Head of caudate nucleus (tissue), 42 donors: ENCODE results near the gene NRGN.

Source experiments
- DNase-seq, 42 donors: peaks; one replicate each; pipeline versions ENCODE4 v3.0.0 to v3.0.0-alpha.2; 2020 to 2021; ENCODE audit warnings: mixed read lengths in 7 of 42
- intact Hi-C: fragments of 100-400 bp; cut with DNase I; formaldehyde crosslinking; loops from one replicate; pipeline ENCODE4 v1.15.0; 2022

The NRGN gene

DNA sequence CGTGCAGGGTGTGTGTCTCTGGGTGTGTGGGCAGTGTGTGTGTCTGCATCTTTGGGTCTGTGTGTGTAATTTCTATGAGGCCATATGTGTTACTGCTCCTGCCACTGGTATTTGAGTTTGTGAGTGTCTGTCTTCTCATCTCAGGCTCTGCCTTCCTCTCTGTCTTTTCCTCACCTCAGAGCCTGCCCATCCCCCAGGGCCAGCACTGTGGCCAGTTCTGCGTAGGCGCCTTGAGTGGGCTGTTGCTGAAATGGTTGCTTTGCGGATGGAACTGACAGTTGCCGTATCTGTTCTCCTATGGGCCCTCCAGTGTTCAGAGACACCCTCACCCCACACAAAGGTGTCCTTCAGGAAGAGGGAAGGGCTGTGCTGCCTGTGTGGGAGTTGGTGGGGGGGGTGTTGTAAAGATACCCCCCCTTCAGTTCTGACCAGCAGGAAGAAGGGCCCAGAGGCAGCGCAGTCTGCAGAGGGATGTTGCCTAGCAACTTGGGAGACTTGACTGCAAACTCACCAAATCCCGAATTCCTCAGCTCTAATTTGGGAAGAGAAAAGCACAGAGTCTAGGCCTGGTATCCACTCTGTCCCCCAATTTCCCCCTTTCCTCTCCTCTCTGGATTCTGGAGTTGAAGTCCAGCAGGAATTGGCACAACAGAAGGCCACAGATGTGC, 2.0 kb upstream of the NRGN start:
- DNase-seq: peak in 5 of 42 donors; percentile 5 to 72 (median 39)
- intact Hi-C loops: no loop called here

DNA sequence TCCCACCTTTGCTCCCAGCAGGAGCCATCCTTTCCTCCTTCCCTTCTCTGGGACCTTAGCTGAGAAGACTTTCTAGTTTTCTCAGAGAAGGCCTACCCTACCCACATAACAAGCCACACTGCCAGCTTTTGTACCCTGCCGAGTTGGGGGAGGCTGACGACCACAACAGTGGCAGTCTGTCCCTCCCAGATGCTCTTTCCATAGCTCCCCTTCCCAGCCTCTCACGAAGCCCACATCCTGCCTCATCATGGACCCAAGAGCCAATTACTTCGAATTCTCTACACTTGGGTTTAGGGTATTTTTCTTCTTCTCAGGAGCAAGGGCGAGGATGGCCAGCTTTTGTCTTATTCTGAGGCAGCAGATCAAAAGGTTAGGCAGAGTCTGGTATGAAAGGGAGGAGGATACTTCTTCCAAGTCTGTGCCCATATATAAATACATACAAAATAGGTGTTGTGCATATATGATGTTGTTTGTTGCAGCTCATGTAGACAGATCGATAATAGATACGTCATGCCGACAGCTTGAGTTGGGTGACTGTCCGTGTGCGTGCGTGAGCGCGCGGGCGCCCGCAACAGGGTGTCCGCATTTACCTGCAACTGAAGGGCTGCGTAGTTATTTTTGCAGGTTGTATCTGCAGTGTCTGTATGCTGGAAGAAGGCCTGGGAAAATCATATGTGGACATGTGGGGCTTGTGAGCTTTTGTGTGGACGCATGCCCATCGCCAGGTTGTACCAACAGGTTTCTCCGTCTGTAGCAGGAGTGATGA, 846 bp upstream of the NRGN start:
- peak in 2 of 42 donors; percentile 9 to 23 for DNase-seq
- intact Hi-C loops: no loop called here

DNA sequence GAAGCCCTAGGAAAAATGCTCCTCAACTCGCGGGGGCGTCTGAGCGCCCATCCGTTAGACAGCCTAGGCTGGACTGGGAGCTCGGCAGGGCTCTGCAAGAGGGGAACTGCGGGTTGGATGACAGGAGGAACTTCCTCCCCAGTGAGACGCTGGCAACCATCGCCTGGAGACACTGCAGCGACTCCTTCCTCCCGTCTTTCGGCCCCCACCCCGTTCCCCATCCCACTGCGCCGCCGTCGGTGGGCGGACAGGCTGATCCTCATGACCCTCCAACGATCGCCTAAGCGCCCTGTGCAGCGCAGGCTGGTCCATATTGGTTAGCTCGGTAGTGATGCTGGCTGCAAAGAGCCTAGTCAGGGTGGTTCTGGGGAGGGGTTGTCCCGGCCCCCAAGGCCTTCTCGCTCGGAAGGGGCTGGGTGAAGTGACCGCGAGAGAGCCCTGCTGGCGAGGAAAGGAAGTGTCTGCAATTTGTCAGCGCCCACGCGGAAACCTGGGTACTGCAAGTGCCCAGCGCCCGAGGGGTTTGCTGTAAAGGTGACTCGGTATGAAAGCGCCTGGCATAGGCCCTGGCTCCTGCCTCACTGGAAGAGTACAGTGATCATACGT, 638 bp downstream of the NRGN start:
- peak in 15 of 42 donors; percentile 29 to 74 (median 53) for DNase-seq
- intact Hi-C loops: no loop called here

DNA sequence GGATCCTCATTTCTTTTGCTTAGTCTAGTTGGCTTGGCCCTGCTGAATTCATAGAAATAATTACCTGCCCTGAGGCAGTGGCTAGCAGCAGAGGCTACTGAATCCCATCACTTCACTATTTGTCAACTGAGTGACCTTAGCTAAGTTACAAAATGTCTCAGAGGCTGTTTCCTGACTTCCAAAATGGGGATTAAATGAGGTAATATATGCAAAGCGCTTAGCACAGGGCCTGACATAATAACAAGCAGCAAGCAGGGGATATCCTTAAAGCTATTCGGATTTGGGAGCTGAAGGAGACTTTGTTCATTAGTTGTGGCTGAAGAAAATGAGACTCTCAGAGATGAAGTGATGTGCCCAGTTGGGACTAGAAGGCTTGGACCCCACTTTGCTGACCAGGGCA, 2.8 kb downstream of the NRGN start:
- intact Hi-C loops: no loop called here

DNA sequence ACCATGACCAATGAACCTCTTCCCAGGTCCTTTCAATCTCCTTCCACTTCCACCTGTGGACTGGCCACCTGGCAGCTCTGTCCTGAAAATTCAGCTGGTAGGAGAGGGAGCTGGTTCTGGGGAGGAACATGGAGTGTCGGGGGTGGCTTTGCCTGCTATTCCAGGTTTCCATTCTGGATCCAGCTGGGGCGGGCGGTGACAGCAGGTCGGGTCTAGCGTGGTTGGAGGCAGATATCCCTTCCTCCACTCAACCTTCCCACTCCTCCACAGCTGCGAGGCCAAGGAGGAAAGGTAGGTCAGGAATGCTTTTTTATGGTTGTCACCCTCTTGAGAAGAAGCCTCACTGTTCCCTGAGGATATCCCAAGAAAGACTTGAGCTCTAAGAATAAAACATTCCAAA, 3.3 kb downstream of the NRGN start:
- intact Hi-C loops: no loop called here
- peak in 14 of 42 donors; percentile 31 to 84 (median 58) for DNase-seq

More for the DNA sequence above, 2.8 kb downstream of the NRGN start:
- DNase-seq: no peak

DNA sequence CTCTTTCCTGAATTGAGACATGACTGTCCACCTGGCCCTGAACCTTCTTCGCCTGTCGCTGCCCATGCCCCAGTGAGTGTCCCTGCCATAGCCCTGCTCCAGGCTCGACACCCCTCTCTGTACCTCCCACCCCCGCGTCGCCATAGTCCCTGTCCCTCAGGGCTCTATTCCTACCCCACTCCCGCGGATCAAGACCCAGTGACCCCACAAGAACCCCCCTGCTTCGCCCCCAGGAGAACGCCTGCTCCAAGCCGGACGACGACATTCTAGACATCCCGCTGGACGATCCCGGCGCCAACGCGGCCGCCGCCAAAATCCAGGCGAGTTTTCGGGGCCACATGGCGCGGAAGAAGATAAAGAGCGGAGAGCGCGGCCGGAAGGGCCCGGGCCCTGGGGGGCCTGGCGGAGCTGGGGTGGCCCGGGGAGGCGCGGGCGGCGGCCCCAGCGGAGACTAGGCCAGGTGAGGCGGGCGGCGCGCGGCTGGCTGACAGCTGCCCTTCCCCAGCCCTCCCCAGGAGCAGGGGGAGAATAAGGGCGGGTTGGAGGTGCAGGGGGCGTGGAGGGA, 5.6 kb downstream of the NRGN start:
- peak in 1 of 42 donors; percentile 37 for DNase-seq
- intact Hi-C loops: loop anchor here (5.0 kb wide), 1 partner anchor 73 kb away; the partner anchor contains the start of genes SIAE and SPA17

DNA sequence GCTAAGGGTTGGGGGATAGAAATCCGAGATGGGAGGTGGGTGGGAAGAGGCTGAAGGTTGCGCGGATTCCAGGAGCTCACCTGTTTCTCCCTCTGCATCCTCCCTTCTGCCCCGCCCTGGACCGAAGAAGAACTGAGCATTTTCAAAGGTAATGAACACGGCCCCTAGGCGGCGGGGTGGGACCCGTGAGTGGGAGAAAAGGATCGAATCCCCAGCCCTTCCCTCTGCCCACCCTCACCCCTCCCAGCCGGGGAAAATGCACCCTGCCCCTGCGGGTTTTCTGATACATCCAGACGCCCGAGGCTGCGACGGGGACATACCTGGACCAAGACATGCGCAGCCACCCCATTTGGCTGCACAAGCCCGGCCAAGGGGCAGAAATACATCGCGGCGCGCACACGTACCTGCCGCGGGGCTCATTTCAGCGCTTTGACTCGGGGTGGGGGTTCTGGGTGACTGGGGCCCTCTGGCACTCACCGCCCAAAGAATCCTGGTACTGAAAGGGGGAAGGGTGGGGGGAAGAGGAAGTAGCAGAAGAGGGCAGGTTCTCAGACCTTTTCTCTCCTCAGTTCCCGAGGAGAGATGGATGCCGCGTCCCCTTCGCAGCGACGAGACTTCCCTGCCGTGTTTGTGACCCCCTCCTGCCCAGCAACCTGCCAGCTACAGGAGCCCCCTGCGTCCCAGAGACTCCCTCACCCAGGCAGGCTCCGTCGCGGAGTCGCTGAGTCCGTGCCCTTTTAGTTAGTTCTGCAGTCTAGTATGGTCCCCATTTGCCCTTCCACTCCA, 6.3 kb downstream of the NRGN start:
- intact Hi-C loops: loop anchor here (5.0 kb wide), 1 partner anchor 74 kb away; the partner anchor contains the start of genes SIAE and SPA17
- peak in 27 of 42 donors; percentile 20 to 81 (median 57) for DNase-seq

DNA sequence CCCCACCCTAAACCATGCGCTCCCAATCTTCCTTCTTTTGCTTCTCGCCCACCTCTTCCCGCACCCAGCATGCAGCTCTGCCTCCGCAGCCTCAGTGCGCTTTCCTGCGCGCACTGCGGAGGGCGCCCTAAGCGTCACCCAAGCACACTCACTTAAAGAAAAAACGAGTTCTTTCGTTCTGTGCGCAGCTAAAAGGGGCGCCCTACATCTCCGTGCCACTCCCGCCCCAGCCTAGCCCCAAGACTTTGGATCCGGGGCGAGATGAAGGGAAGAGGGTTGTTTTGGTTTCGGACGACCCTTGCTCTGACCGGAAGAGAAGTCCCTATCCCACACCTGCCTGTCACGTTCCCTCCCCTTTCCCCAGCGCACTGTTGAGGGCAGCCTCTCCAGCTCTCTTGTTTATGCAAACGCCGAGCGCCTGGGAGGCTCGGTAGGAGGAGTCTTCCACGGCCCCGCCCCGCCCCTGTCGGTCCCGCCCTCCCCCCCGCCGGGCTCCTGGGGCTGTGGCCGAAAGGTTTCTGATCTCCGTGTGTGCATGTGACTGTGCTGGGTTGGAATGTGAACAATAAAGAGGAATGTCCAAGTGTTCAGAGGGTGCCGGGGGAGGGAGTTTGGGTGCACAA, 7.0 kb downstream of the NRGN start:
- intact Hi-C loops: loop anchor here (5.0 kb wide), 1 partner anchor 74 kb away; the partner anchor contains the start of genes SIAE and SPA17
- peak in 37 of 42 donors; percentile 46 to 87 (median 73) for DNase-seq

DNA sequence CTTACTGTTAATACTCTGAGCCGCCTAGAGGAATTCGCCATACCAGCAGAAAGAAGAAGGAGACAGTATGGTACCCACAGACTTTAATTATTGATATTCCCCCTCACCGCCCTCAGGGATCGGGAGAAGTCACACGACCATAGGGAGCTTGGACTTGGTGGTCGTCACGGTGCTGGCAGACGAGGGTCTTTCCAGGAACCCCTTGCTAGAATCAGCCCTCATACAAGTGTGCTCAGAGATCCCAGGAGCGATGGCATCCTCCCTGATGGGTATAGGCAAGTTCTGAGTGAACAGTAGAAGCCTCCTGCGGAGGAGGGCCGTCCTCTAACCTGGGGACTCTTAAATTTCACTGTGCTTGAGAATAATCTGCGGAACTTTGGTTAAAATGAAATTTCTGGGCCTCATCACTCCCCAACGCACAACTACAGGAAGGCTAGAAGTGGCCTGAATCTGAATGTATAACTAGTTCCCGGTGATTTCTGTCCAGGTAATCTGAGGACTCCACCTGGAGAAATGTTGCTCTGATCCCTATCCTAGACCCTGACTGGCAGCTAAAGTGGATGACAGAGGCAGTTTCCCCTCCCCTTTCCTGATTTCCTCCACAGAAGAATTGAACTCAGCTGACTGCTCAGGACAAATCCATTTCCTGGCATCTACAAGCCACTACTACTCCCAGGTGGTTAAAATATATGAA, 7.8 kb downstream of the NRGN start:
- intact Hi-C loops: loop anchor here (5.0 kb wide), 1 partner anchor 75 kb away; the partner anchor contains the start of genes SIAE and SPA17

DNA sequence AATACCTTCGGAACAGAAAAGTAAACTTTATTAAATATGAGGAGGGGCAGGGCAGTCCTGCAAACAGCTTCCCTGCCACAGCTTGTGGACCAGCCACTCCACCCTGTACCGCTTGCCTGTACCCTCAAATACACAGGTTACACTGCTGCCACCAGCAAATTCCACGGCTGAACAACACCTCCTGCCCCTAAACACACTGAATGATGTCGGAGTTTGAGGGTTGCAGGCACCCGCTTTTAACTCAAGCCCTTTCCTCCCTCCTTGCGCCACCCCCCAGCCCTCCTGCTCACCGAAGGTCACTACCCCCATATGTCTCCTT, 8.3 kb downstream of the NRGN start:
- DNase-seq: peak in 5 of 42 donors; percentile 21 to 44 (median 39)
- intact Hi-C loops: loop anchor here (5.0 kb wide), 1 partner anchor 76 kb away; the partner anchor contains the start of genes SIAE and SPA17

More for the DNA sequence above, 7.8 kb downstream of the NRGN start:
- peak in 3 of 42 donors; percentile 27 to 48 (median 36) for DNase-seq

DNA sequence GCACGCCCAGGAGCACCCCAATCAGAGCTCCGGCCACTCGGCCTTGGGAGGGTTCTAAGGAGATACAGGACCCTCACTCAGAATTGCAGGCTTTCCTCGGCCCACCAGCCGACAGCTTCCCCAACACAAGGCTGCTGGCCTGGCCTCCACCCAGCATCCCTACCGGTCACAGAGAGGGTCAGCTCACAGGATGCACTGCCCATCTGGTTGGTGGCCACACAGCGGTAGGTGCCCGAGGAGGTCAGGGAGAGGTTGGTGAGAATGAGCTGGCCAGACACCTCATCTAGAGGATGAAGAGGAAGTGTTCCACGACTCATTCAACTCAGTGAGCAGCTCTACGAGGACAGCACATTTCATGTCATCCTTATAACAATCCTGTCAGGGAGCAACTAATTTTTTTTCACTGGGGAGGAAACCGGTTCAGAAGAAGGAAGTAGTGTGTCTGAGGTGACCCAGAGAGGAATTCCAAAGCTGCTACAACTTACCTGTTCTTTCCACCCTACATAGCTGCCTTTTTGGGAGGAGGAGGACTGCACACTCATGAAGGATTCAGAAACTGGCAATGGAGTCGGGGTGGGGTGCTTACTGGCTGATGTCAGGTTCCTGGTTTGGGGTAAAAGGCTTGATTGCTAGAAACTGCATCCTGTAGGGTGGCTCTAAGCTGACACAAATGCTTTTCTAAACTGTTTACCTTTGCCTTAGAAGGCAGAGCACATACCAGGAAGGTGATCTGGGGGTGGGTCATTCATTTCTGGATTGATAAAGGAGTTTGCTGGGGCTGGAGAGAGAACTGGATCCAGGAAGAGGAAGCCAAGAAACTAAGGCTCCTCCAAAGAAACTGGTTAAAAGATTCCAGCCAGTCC, 9.0 kb downstream of the NRGN start:
- peak in 4 of 42 donors; percentile 15 to 30 (median 20) for DNase-seq
- intact Hi-C loops: loop anchor here (5.0 kb wide), 1 partner anchor 76 kb away; the partner anchor contains the start of genes SIAE and SPA17

DNA sequence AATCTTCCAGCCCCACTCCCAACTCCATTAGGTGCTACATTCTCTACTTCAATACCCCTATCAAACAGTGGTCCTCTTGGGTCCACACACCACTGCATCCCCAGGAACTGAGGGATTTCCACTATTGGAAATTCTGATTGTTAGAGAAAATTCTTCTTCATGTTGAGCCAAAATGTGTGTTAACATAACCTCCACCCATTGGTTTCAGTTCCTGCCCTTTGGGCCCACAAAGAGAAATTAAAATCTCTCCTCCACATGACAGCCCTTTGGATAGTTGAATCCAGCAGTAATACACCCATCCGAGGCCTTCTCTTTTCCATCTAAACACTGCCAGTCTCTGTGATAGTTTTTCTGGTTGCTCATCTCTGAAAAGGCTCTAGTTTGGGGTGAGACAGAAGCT, 10.2 kb downstream of the NRGN start:
- DNase-seq: peak in 1 of 42 donors; percentile 16
- intact Hi-C loops: loop anchor here (5.0 kb wide), 1 partner anchor 78 kb away; the partner anchor contains the start of genes SIAE and SPA17

DNA sequence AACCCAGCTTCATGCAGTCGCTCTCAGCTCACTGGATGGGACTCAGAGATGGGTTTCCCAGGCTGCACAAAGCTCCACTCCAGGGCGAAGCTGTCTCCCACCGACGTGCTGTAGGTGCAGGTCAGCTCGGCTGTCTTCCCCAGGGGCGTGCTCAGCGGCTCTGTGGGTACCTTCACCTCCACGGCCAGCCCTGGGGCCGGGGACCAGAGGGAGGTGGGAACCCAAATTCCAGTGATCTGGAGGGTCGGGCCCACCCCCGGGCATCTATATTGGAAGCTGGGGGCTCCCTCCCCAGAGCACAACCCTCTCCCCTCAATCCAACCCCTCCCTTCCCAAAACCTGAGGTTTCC, 11.6 kb downstream of the NRGN start:
- intact Hi-C loops: no loop called here
- no peak for DNase-seq

DNA sequence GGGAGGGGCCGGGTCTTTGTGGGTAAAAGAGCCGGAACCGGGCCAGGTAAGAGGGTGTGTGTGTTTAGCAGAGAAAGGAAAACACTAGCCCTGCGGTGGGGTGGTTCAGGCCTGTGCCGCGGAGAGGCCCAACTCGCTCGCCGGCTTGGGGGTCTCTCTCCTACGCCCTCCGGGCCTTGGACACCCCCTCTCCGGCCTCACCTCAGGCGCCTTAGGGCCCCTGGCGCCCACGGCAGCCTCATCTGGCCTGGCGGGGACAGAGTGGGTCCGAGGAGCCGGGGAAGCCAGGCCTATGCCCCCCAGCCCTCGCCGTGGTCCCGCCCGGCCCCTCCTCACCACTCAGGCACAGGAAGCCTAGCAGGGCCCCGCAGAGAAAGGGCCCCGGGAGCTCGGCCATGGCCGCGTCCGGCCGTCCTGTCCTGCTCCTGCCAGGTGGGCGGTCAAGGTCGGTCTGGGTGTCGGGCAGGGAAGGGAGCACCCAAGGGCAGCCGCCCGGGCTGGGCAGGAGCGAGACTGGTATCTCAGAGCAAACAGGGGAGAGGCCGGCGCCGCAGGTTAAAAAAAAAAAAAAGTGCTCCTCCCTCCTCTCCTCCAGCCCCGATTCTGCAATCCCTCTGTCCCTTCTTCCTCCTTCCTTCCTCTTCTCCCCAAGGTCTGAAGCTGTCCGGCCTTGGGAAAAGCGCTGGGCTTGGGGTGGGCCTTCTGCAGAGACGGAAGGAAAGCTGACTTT, 12.2 kb downstream of the NRGN start, which contains the start of gene VSIG2:
Gene VSIG2 (minus strand): TSS at position 515 of the 730 bp plus-strand sequence. CDS start 118 bp downstream, at position 397.
- intact Hi-C loops: no loop called here
- peak in 1 of 42 donors; percentile 24 for DNase-seq

DNA sequence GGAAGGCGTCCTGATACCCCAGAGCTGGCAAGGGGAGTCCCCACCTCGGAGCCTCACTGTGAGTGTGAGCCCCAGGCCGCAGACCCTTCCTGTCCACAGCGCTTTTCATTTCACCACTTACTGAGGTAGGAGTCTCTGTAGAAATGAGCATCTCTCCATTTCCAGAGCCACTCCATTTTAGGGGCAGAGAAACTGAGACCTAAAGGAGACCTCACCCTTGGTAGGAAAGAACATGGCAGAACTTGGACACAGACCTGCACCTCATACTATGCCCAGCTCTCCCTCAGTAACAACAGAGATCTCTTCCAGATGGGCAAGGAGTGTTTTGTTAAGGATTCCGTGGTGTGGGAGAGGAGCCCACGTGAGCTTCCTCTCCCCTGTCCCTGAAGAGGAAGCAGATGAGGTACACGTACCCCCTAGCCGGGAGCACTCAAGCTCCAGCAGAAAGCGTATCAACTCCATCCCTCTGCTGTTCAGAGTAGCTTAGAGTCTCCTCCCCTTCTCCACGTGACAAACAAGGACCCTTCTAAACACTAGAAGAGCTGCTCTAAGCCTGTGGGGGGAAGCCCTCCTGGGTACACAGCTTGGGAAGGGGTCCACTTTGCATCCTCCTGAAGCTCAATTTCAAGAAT, 12.8 kb downstream of the NRGN start:
- intact Hi-C loops: no loop called here

More for the DNA sequence above, 12.8 kb downstream of the NRGN start:
- peak in 1 of 42 donors; percentile 13 for DNase-seq
